ENCODE measurements around the gene LRRC27. TPM values are rescaled to one million over a fixed set of nuclear protein-coding genes. Genes with fewer than 3 reads are reported as not detected.

LRRC27 gene
- total RNA-seq, 1 experiment from 2014 or later = 5.6 TPM

GRCh38 chr10:132423966-132424861, 92.2 kb downstream of the LRRC27 start:
- no peak overlapping the region for H3K27ac ChIP-seq (ENCODE audit: low read length)
- no peak overlapping the region for H3K4me2 ChIP-seq (ENCODE audit: low read length)
- ChIA-PET POLR2A (ENCODE audit: unreplicated experiment) (no interaction called here), CTCF (no interaction called here)
- no TSS peak for BruUV-seq (replicated peaks)
- no peaks in the 10 kb centered on the region for H3K9me2 ChIP-seq (replicated peaks; ENCODE audit: low read length)
- no peaks in the 10 kb centered on the region for H3K79me2 ChIP-seq (ENCODE audit: low read length)
- peaks cover 7% of the 10 kb centered on the region; the same call in 1 of the 2 replicates for H3K36me3 ChIP-seq (ENCODE audit: low read depth, low read length)
- intact Hi-C loops (cut with micrococcal nuclease) = no loop called here
- TF ChIP-seq EZH2 (IDR thresholded peaks at IDR 0.05; ENCODE audit: low read length, unreplicated experiment) (no peak), CTCF (conservative IDR thresholded peaks at IDR 0.05; ENCODE audit: low read depth, low read length) (no peak), EZH2phosphoT487 (IDR thresholded peaks at IDR 0.05; ENCODE audit: borderline replicate concordance, low read length) (no peak)
- H2AFZ ChIP-seq (ENCODE audit: low read length) = no peak overlapping the region
- H3F3A ChIP-seq (ENCODE audit: low read length, unreplicated experiment) = no peaks in the 10 kb centered on the region
- H3K9me3 ChIP-seq (ENCODE audit: low read length) = no peaks in the 10 kb centered on the region
- DNase-seq = no peak
- H4K20me1 ChIP-seq (ENCODE audit: low read length) = no peaks in the 10 kb centered on the region
- no peaks in the 10 kb centered on the region for H3K27me3 ChIP-seq (ENCODE audit: low read length)
- no peak overlapping the region for H3K4me3 ChIP-seq (ENCODE audit: low read length)
- peaks cover 20% of the 10 kb centered on the region for H3K4me1 ChIP-seq (ENCODE audit: insufficient read depth, low read length)
- H3K9ac ChIP-seq (ENCODE audit: low read length) = no peak overlapping the region
- ATAC-seq = no peak

GRCh38 chr10:132425029-132425756, 93.2 kb downstream of the LRRC27 start:
- Histone ChIP-seq H3K4me3 (ENCODE audit: low read length) (no peak overlapping the region), H3K9ac (ENCODE audit: low read length) (no peak overlapping the region), H3F3A (ENCODE audit: low read length, unreplicated experiment) (no peaks in the 10 kb centered on the region), H3K27ac (ENCODE audit: low read length) (no peak overlapping the region), H3K4me2 (ENCODE audit: low read length) (no peak overlapping the region), H3K9me2 (replicated peaks; ENCODE audit: low read length) (no peaks in the 10 kb centered on the region), H3K4me1 (ENCODE audit: insufficient read depth, low read length) (peaks cover 19% of the 10 kb centered on the region), H2AFZ (ENCODE audit: low read length) (no peak overlapping the region), H4K20me1 (ENCODE audit: low read length) (no peaks in the 10 kb centered on the region), H3K9me3 (ENCODE audit: low read length) (no peaks in the 10 kb centered on the region), H3K36me3 (ENCODE audit: low read depth, low read length) (peaks cover 7% of the 10 kb centered on the region; the same call in 1 of the 2 replicates), H3K27me3 (ENCODE audit: low read length) (no peaks in the 10 kb centered on the region), H3K79me2 (ENCODE audit: low read length) (no peaks in the 10 kb centered on the region)
- ATAC-seq = no peak
- intact Hi-C loops (cut with micrococcal nuclease) = no loop called here
- ChIA-PET POLR2A (ENCODE audit: unreplicated experiment) (no interaction called here), CTCF (no interaction called here)
- TF ChIP-seq EZH2 (IDR thresholded peaks at IDR 0.05; ENCODE audit: low read length, unreplicated experiment) (no peak), CTCF (conservative IDR thresholded peaks at IDR 0.05; ENCODE audit: low read depth, low read length) (no peak), EZH2phosphoT487 (IDR thresholded peaks at IDR 0.05; ENCODE audit: borderline replicate concordance, low read length) (no peak)
- no peak for DNase-seq
- no TSS peak for BruUV-seq (replicated peaks)
